HG03103 (cell line): ENCODE measurements around the gene H2BW2.
A peak's percentile ranks its signal among the peaks of the same experiment; 100 is the strongest.
"Not testable (repeated sequence)": the region's sequence is repeated elsewhere in the genome, so short reads cannot be mapped to it uniquely, and the experiment has no call there.

Experiments used
- ATAC-seq: cut with Tn5 transposase; IDR thresholded peaks from one replicate; pipeline ENCODE4 v1.9.1; 2021; ENCODE audit warnings: low read depth; ENCODE audit not compliant: unreplicated experiment

Gene H2BW2

GRCh38 chrX:104039689-104040505, at the start of gene H2BW2:
Gene H2BW2, plus strand, starts transcription at chrX:104039956. Its CDS starts 39 bp downstream, at chrX:104039995.
- no peak for ATAC-seq

- ATAC-seq, result no peak
Observed at GRCh38 chrX:103999234-103999633, 40.5 kb upstream of the H2BW2 start.

GRCh38 chrX:104008831-104009230, 30.9 kb upstream of the H2BW2 start:
- ATAC-seq, result no peak

GRCh38 chrX:104013158-104013557, 26.6 kb upstream of the H2BW2 start:
- no peak for ATAC-seq

- no peak for ATAC-seq
Observed at GRCh38 chrX:104013606-104014005, 26.1 kb upstream of the H2BW2 start, which contains the start of gene H2BW1. Gene H2BW1, minus strand, starts transcription at chrX:104013708. Its CDS starts 132 bp downstream, at chrX:104013576.

GRCh38 chrX:104015576-104015975, 24.2 kb upstream of the H2BW2 start:
- not testable (repeated sequence) for ATAC-seq

- ATAC-seq, result no peak
Observed at GRCh38 chrX:104018126-104018525, 21.6 kb upstream of the H2BW2 start.

GRCh38 chrX:104041003-104041402, 1.2 kb downstream of the H2BW2 start:
- ATAC-seq, result no peak

GRCh38 chrX:104045642-104046041, 5.9 kb downstream of the H2BW2 start:
- ATAC-seq, result no peak

GRCh38 chrX:104047171-104047570, 7.4 kb downstream of the H2BW2 start:
- ATAC-seq, result no peak

GRCh38 chrX:104054956-104055355, 15.2 kb downstream of the H2BW2 start:
- not testable (repeated sequence) for ATAC-seq

GRCh38 chrX:104062636-104063035, 22.9 kb downstream of the H2BW2 start:
- not testable (repeated sequence) for ATAC-seq

- ATAC-seq, result peak; percentile 95
Observed at GRCh38 chrX:104075778-104076445, 36.2 kb downstream of the H2BW2 start, which contains the start of gene TMSB15C. Gene TMSB15C, minus strand, starts transcription at chrX:104076236.

GRCh38 chrX:104077854-104078253, 38.1 kb downstream of the H2BW2 start:
- ATAC-seq, result not testable (repeated sequence)

GRCh38 chrX:104084063-104084462, 44.3 kb downstream of the H2BW2 start:
- no peak for ATAC-seq

GRCh38 chrX:104084534-104085277, 45.0 kb downstream of the H2BW2 start:
- no peak for ATAC-seq

- ATAC-seq, result no peak
Observed at GRCh38 chrX:104085477-104085876, 45.7 kb downstream of the H2BW2 start.

GRCh38 chrX:104085919-104086318, 46.2 kb downstream of the H2BW2 start:
- ATAC-seq, result no peak
